Activated CD4-positive, alpha-beta T cell treated with anti-CD3 and anti-CD28 coated beads, Interleukin-2, amount 50 U/mL, for 4 hours (primary cell): ENCODE results near the gene IL13.
A peak's percentile ranks its signal among the peaks of the same experiment; 100 is the strongest.
"Not testable (repeated sequence)": the region's sequence is repeated elsewhere in the genome, so short reads cannot be mapped to it uniquely, and the experiment has no call there.

Source experiments
- DNase-seq, 2 experiments: peaks; one replicate each; pipeline ENCODE4 v3.0.0-alpha.2; 2020

Gene IL13

DNA sequence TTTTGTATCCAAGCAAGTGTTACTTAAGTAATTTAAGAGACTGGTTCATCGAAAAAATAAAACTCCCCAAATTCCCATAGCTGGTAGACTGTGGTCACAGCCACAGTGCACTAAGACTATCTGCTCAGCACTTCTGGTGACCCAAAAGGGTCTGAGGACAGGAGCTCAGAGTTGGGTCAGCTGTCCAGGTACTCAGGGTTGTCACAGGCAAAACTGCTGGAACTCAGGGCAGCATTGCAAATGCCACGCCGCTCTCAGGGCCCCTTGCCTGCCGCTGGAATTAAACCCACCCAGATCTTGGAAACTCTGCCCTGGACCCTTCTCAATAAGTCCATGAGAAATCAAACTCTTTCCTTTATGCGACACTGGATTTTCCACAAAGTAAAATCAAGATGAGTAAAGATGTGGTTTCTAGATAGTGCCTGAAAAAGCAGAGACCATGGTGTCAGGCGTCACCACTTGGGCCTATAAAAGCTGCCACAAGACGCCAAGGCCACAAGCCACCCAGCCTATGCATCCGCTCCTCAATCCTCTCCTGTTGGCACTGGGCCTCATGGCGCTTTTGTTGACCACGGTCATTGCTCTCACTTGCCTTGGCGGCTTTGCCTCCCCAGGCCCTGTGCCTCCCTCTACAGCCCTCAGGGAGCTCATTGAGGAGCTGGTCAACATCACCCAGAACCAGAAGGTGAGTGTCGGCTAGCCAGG is at the start of gene IL13:
IL13 (plus strand) TSS at position 498 of the 705 bp plus-strand sequence; CDS start at position 512, 14 bp downstream.
- no peak for DNase-seq

DNA sequence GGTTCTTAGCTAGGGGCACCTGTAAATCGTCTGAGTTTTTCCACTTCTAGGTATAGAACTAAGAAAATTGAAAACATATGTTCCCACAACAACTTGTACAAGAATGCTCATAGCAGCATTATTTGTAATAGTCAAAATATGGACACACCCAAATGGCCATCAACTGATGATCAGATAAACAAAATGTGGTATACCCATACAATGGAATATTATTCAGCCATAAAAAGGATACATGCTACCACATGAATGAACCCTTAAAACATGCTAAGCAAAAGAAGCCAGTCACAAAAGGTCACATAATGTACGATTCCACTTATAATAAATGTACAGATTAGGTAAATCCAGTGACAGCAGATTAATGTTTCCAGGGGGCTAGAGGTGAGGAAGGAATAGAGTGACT is 46.0 kb upstream of the IL13 start:
- no peak for DNase-seq

GRCh38 chr5:132612846-132613245 is 45.1 kb upstream of the IL13 start:
- no peak for DNase-seq

- no peak for DNase-seq
These were observed 36.3 kb upstream of the IL13 start for GRCh38 chr5:132621699-132622098.

DNA sequence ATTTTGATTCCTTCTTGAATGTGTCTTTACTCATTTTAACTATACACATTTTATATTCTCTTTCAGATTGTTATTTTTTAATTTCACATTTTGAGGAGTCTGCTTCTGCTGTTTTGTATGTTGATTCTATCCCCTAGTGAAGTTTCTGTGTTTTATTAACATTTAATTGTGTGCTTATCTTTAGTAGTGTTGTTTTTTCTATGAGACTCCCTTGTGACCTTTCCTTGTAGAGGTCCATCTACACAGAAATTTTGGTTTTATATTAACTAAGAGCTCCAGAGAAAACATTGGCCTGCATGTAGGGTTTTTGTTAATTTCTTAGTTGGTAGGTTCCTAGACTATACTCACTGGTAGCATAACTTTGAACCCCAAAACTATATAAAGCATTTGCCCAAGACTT is 35.4 kb upstream of the IL13 start:
- no peak for DNase-seq

DNA sequence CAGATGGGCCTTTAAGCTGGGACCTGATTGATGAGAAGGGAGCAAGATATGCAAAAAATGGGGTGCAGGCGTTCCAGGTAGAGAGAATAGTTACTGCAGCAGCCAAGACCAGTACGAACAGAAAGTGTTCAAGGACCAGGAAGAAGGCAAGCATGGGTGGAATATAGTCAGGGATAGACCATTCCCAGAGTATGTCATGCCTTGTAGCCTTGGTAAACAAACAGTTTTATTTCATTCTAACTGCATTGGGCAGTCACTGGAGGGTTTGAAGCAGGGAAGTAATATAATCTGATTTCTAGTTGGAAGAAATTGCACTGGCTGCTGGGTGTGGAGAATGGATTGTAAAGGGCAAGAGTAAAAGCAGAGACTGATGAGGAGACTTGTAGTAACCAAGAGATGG is 30.5 kb upstream of the IL13 start:
- no peak for DNase-seq

GRCh38 chr5:132628814-132629213 is 29.2 kb upstream of the IL13 start:
- DNase-seq, result no peak

GRCh38 chr5:132629230-132629944 is 28.6 kb upstream of the IL13 start:
- DNase-seq, result no peak

DNA sequence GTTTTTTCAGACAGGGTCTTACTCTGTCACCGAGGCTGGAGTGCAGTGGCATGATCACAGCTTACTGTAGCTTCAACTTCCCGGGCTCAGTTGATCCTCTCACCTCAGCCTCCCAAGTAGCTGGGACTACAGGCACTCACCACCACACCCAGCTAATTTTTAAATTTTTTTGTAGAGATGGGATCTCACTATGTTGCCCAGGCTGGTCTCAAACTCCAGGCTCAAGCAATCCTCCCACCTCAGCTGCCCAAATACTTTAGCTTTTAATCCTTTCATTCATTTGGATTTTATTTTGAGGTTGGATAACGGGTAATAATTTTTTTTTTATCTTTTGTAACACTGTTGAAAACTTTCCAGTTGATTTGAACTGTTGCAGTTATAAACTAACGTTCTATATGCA is 24.4 kb upstream of the IL13 start:
- not testable (repeated sequence) for DNase-seq

DNA sequence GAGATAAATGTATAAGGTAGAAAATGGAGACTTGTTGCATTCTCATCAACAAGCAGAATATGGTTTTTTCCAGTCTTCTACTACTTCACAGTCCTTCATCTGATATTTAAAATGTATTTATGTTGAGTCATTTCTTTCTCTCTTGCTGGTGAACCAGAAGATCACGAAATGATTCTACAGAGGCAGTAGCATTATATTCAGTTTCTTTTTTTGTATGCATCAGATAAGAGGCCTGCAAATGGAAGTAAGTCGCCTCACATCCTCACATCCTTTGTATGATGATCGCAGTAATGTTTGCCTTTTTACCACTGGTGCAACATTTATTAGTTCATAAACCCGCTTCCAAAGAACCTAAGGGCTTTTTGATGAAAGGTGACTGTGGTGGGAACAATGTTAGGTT is 22.1 kb upstream of the IL13 start:
- DNase-seq, result no peak

GRCh38 chr5:132637241-132637640 is 20.7 kb upstream of the IL13 start:
- DNase-seq, result no peak

GRCh38 chr5:132639706-132640130 is 18.3 kb upstream of the IL13 start:
- DNase-seq, result no peak

GRCh38 chr5:132640613-132641012 is 17.4 kb upstream of the IL13 start:
- no peak for DNase-seq

DNA sequence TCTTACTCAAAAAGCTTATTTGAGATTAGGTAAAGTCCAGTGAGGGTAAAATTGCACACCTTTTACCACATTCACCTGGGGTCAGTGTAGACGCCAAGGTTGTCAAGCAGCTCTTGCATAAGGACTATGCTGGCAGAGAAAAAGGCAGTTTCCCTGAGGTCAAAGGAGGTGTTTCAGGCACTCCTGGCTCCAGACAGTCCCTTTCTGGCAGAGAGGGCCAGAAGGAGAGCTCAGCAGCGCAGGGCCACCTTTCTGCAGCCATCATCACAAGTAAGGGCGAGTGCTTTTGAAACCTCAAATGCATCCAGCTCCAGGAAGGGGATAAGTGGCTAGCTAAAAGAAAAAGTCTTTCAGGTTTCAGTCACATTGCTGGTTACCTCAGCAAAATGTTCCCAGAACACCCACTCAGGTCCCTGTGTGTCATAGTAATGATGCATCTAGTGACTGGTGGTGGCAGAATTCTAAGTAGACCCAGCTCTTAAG is 16.7 kb upstream of the IL13 start:
- DNase-seq, result no peak

DNA sequence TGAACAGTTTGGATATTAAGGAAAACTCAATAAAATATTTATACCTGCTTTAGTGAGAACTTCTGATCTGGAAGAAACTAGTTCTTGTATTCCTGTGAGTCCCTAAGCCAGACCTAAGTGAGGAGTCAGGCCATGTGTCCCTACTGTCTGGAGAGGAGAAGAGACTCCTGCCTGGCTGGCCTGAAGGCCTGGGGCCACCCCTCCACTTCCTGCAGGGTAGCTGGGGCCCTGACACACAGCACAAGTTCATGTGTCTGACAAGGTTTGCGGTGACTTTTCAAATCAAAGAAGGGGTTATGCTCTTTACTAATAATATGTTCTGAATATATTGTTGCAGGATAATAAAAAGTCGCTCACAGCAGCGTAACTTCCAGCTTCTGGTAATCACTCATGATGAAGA is 16.1 kb upstream of the IL13 start:
- DNase-seq, result no peak

DNA sequence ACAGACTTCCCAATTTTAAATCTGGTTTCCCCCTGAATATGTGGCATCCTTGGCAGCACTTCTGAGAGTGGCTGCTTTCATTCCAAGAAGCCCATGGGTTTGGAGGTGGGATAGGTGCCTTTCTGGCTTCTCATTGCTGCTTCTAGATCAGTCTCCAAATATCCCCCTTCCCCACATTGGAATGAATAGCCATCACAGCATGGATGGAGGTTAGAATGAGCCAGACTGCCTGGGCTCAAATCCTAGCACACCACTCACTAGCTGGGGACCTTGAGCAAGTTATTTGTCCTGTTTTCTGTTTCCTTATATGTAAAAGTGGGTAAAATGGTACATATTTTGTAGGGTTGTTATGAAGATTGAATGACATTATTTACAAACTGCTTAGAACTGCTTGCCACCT is 13.8 kb upstream of the IL13 start:
- no peak for DNase-seq

GRCh38 chr5:132646583-132647266 is 11.2 kb upstream of the IL13 start:
- DNase-seq, result no peak

- DNase-seq, result no peak
These were observed 10.5 kb upstream of the IL13 start for GRCh38 chr5:132647473-132647872.

GRCh38 chr5:132648355-132648754 is 9.6 kb upstream of the IL13 start:
- no peak for DNase-seq

GRCh38 chr5:132651838-132652469 is 6.0 kb upstream of the IL13 start:
- DNase-seq, result no peak

GRCh38 chr5:132653716-132654115 is 4.3 kb upstream of the IL13 start:
- DNase-seq, result no peak

DNA sequence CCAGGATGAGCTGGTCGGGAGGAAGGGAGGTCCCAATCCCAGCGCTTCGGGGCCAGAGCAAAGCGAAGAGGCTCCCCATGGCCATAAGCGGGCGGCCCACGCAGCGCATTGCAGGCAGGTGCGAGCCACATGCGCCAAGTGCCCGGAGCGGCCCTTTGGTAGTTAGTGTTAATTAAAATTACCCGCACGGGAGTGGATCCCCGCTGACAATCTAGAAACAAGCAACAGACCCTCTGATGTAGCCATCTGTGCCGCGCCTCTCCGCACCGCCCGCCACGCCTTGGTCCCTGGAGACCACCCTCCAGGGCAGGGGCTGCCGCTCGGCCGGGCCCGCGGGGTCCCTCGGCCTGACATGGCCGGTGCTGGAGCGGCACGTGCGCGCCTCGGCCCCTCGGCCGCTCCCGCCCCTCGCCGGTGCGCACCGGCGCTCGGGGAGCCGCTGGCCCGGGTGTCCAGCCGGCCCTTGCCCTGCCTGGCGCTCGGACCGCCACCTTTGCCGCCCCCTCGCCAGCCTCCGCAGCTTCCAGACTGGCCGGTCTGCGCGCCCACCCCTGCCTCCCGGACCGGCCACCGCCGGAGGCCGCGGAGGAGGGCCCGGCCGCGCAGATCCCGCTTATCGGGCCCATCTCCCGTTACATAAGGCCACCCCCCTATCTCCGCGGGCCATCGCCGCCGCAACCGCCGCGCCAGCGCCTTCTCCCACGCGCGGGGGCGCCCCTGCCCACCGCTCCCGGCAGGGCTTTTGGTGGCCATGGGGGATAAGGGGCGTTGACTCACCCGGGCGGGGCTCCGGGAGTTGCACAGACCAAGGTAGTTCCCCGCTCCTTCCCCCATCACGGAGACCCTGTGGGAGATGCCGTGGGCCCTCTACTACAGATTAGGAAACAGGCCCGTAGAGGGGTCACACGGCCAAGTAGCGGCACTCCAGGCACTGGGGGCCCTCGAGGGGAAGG is 1.9 kb upstream of the IL13 start:
- DNase-seq, result peak; percentile 32 to 42
